ENCODE results near the gene KREMEN1.

Gene KREMEN1

GRCh38 chr22:29212743-29213142, 139.9 kb downstream of the KREMEN1 start:
- H3K27me3 ChIP-seq (replicated peaks; ENCODE audit: control insufficient read depth, insufficient read depth, low read length, poor library complexity, severe bottlenecking), result no peaks in the 10 kb centered on the region
- no peaks in the 10 kb centered on the region for H3K9me3 ChIP-seq (ENCODE audit: control insufficient read depth, low read length)
- no peak overlapping the region for H3K4me3 ChIP-seq (ENCODE audit: insufficient read depth, low read depth, low read length, poor library complexity, severe bottlenecking)
- H3K36me3 ChIP-seq (ENCODE audit: control insufficient read depth, insufficient read depth, low read length), result no peaks in the 10 kb centered on the region
- no peak overlapping the region for H3K27ac ChIP-seq (ENCODE audit: insufficient read depth, low read length, poor library complexity, severe bottlenecking)
- H3K4me1 ChIP-seq (ENCODE audit: control insufficient read depth, insufficient read depth, low read length, poor library complexity, severe bottlenecking), result no peaks in the 10 kb centered on the region
- no peak for DNase-seq

- H3K4me3 ChIP-seq (ENCODE audit: insufficient read depth, low read depth, low read length, poor library complexity, severe bottlenecking), result no peak overlapping the region
- no peak overlapping the region for H3K27ac ChIP-seq (ENCODE audit: insufficient read depth, low read length, poor library complexity, severe bottlenecking)
- H3K27me3 ChIP-seq (replicated peaks; ENCODE audit: control insufficient read depth, insufficient read depth, low read length, poor library complexity, severe bottlenecking), result no peaks in the 10 kb centered on the region
- no peak for DNase-seq
- H3K9me3 ChIP-seq (ENCODE audit: control insufficient read depth, low read length), result no peaks in the 10 kb centered on the region
- H3K36me3 ChIP-seq (ENCODE audit: control insufficient read depth, insufficient read depth, low read length), result no peaks in the 10 kb centered on the region
- no peaks in the 10 kb centered on the region for H3K4me1 ChIP-seq (ENCODE audit: control insufficient read depth, insufficient read depth, low read length, poor library complexity, severe bottlenecking)
Measured at GRCh38 chr22:29213493-29213892, 140.7 kb downstream of the KREMEN1 start.

- no peak overlapping the region for H3K27ac ChIP-seq (ENCODE audit: insufficient read depth, low read length, poor library complexity, severe bottlenecking)
- no peaks in the 10 kb centered on the region for H3K27me3 ChIP-seq (replicated peaks; ENCODE audit: control insufficient read depth, insufficient read depth, low read length, poor library complexity, severe bottlenecking)
- DNase-seq, result no peak
- no peaks in the 10 kb centered on the region for H3K9me3 ChIP-seq (ENCODE audit: control insufficient read depth, low read length)
- H3K4me1 ChIP-seq (ENCODE audit: control insufficient read depth, insufficient read depth, low read length, poor library complexity, severe bottlenecking), result no peaks in the 10 kb centered on the region
- H3K4me3 ChIP-seq (ENCODE audit: insufficient read depth, low read depth, low read length, poor library complexity, severe bottlenecking), result no peak overlapping the region
- no peaks in the 10 kb centered on the region for H3K36me3 ChIP-seq (ENCODE audit: control insufficient read depth, insufficient read depth, low read length)
Measured at GRCh38 chr22:29214232-29214631, 141.4 kb downstream of the KREMEN1 start.

GRCh38 chr22:29215012-29215860, 142.4 kb downstream of the KREMEN1 start:
- Histone ChIP-seq H3K9me3 (ENCODE audit: control insufficient read depth, low read length) (no peaks in the 10 kb centered on the region), H3K27me3 (replicated peaks; ENCODE audit: control insufficient read depth, insufficient read depth, low read length, poor library complexity, severe bottlenecking) (no peaks in the 10 kb centered on the region), H3K4me1 (ENCODE audit: control insufficient read depth, insufficient read depth, low read length, poor library complexity, severe bottlenecking) (no peaks in the 10 kb centered on the region), H3K4me3 (ENCODE audit: insufficient read depth, low read depth, low read length, poor library complexity, severe bottlenecking) (no peak overlapping the region), H3K36me3 (ENCODE audit: control insufficient read depth, insufficient read depth, low read length) (no peaks in the 10 kb centered on the region), H3K27ac (ENCODE audit: insufficient read depth, low read length, poor library complexity, severe bottlenecking) (no peak overlapping the region)
- DNase-seq, result no peak

- no peaks in the 10 kb centered on the region for H3K4me1 ChIP-seq (ENCODE audit: control insufficient read depth, insufficient read depth, low read length, poor library complexity, severe bottlenecking)
- no peak overlapping the region for H3K4me3 ChIP-seq (ENCODE audit: insufficient read depth, low read depth, low read length, poor library complexity, severe bottlenecking)
- no peak for DNase-seq
- H3K9me3 ChIP-seq (ENCODE audit: control insufficient read depth, low read length), result no peaks in the 10 kb centered on the region
- H3K27ac ChIP-seq (ENCODE audit: insufficient read depth, low read length, poor library complexity, severe bottlenecking), result no peak overlapping the region
- H3K36me3 ChIP-seq (ENCODE audit: control insufficient read depth, insufficient read depth, low read length), result no peaks in the 10 kb centered on the region
- no peaks in the 10 kb centered on the region for H3K27me3 ChIP-seq (replicated peaks; ENCODE audit: control insufficient read depth, insufficient read depth, low read length, poor library complexity, severe bottlenecking)
Measured at GRCh38 chr22:29216011-29216872, 143.4 kb downstream of the KREMEN1 start.

- no peaks in the 10 kb centered on the region for H3K27me3 ChIP-seq (replicated peaks; ENCODE audit: control insufficient read depth, insufficient read depth, low read length, poor library complexity, severe bottlenecking)
- H3K9me3 ChIP-seq (ENCODE audit: control insufficient read depth, low read length), result no peaks in the 10 kb centered on the region
- DNase-seq, result no peak
- H3K36me3 ChIP-seq (ENCODE audit: control insufficient read depth, insufficient read depth, low read length), result no peaks in the 10 kb centered on the region
- H3K4me3 ChIP-seq (ENCODE audit: insufficient read depth, low read depth, low read length, poor library complexity, severe bottlenecking), result no peak overlapping the region
- no peak overlapping the region for H3K27ac ChIP-seq (ENCODE audit: insufficient read depth, low read length, poor library complexity, severe bottlenecking)
- H3K4me1 ChIP-seq (ENCODE audit: control insufficient read depth, insufficient read depth, low read length, poor library complexity, severe bottlenecking), result no peaks in the 10 kb centered on the region
Measured at GRCh38 chr22:29216873-29217666, 144.2 kb downstream of the KREMEN1 start.

All from effector memory CD4-positive, alpha-beta T cell (primary cell).